B cell (primary cell): ENCODE measurements around the gene ABHD6.

Experiments
- EZH2 ChIP-seq: IDR thresholded peaks from 2 replicates; pipeline ENCODE4 v1.6.1; 2012; ENCODE audit warnings: borderline replicate concordance, low read depth, mild to moderate bottlenecking, moderate library complexity, low read length; ENCODE audit not compliant: insufficient read depth, poor library complexity, severe bottlenecking
- TF ChIP-seq, protein P1 (sequence below): fragments of 200-600 bp; IDR thresholded peaks from one replicate; pipeline ENCODE4 v1.8.0; 2022; ENCODE audit warnings: antibody characterized with exemption, mild to moderate bottlenecking

- TF ChIP-seq, protein P1, sequence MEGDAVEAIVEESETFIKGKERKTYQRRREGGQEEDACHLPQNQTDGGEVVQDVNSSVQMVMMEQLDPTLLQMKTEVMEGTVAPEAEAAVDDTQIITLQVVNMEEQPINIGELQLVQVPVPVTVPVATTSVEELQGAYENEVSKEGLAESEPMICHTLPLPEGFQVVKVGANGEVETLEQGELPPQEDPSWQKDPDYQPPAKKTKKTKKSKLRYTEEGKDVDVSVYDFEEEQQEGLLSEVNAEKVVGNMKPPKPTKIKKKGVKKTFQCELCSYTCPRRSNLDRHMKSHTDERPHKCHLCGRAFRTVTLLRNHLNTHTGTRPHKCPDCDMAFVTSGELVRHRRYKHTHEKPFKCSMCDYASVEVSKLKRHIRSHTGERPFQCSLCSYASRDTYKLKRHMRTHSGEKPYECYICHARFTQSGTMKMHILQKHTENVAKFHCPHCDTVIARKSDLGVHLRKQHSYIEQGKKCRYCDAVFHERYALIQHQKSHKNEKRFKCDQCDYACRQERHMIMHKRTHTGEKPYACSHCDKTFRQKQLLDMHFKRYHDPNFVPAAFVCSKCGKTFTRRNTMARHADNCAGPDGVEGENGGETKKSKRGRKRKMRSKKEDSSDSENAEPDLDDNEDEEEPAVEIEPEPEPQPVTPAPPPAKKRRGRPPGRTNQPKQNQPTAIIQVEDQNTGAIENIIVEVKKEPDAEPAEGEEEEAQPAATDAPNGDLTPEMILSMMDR = no peak
- no peak for TF ChIP-seq EZH2
These were observed 3.9 kb downstream of the ABHD6 start for GRCh38 chr3:58241306-58242044.
